GM12878 (cell line): ENCODE measurements around the gene TAPBP. TPM values are rescaled to one million over a fixed set of nuclear protein-coding genes. Genes with fewer than 3 reads are reported as not detected.

Source experiments
- ASH2L ChIP-seq: fragments of 300-600, 200-600 bp; sonication (generic); IDR thresholded peaks from 2 replicates; pipeline ENCODE4 v1.6.1; 2017; ENCODE audit warnings: low read depth, mild to moderate bottlenecking, borderline replicate concordance
- BACH1 ChIP-seq: fragments of 450-650 bp; IDR thresholded peaks from 2 replicates; pipeline ENCODE4 v1.6.1; 2017; ENCODE audit warnings: mild to moderate bottlenecking, borderline replicate concordance
- E4F1 ChIP-seq: fragments of 450-650 bp; IDR thresholded peaks from 2 replicates; pipeline ENCODE4 v1.6.1; 2018; ENCODE audit warnings: borderline replicate concordance, mild to moderate bottlenecking; ENCODE audit not compliant: partially characterized antibody
- EED ChIP-seq: sonication (generic); IDR thresholded peaks from 2 replicates; pipeline ENCODE4 v1.6.1; 2016; ENCODE audit warnings: antibody characterized with exemption, low read depth
- EZH2 ChIP-seq: IDR thresholded peaks from 2 replicates; pipeline ENCODE4 v1.6.1; 2012; ENCODE audit warnings: low read depth, mild to moderate bottlenecking, control low read depth, inconsistent platforms, low read length, borderline replicate concordance; ENCODE audit not compliant: control insufficient read depth
- FOXM1 ChIP-seq: IDR thresholded peaks from 2 replicates; pipeline ENCODE4 v1.6.1; 2012; ENCODE audit warnings: low read depth, mild to moderate bottlenecking, inconsistent platforms, low read length, moderate library complexity
- HCFC1 ChIP-seq: fragments of 150-350 bp; IDR thresholded peaks from 2 replicates; pipeline ENCODE4 v1.6.1; 2014; ENCODE audit warnings: low read length
- IKZF1 ChIP-seq: fragments of 450-650 bp; conservative IDR thresholded peaks from 2 replicates; pipeline ENCODE4 v1.6.1; 2017; ENCODE audit warnings: antibody characterized with exemption, mild to moderate bottlenecking
- IRF5 ChIP-seq: fragments of 450-650 bp; IDR thresholded peaks from 2 replicates; pipeline ENCODE4 v1.6.1; 2017; ENCODE audit warnings: borderline replicate concordance
- KDM1A ChIP-seq: fragments of 200-600 bp; sonication (generic); IDR thresholded peaks from 2 replicates; pipeline ENCODE4 v1.6.1; 2016; ENCODE audit warnings: borderline replicate concordance
- NR2F1 ChIP-seq: fragments of 450-650 bp; conservative IDR thresholded peaks from 2 replicates; pipeline ENCODE4 v1.6.1; 2017; ENCODE audit warnings: mild to moderate bottlenecking
- PRDM15 ChIP-seq: fragments of 450-650 bp; formaldehyde crosslinking; IDR thresholded peaks from 2 replicates; pipeline ENCODE4 v1.4.0; 2020; ENCODE audit warnings: mild to moderate bottlenecking, moderate library complexity
- RAD21 ChIP-seq: IDR thresholded peaks from 2 replicates; pipeline ENCODE4 v1.6.1; 2011; ENCODE audit warnings: mild to moderate bottlenecking, low read depth, low read length, moderate library complexity; ENCODE audit not compliant: insufficient read depth
- RB1 ChIP-seq: fragments of 450-650 bp; formaldehyde crosslinking; IDR thresholded peaks from 2 replicates; pipeline ENCODE4 v1.6.1; 2017; ENCODE audit warnings: mild to moderate bottlenecking, borderline replicate concordance
- SIN3A ChIP-seq: IDR thresholded peaks from 2 replicates; pipeline ENCODE4 v1.6.1; 2012; ENCODE audit warnings: low read depth, low read length, improper control_type of control experiment
- SMARCA5 ChIP-seq: fragments of 450-650 bp; IDR thresholded peaks from 2 replicates; pipeline ENCODE4 v1.6.1; 2017; ENCODE audit warnings: mild to moderate bottlenecking
- SRF ChIP-seq, 2 experiments: IDR thresholded peaks; 2 replicates each; pipeline ENCODE4 v1.6.1; 2011; ENCODE audit warnings: low read depth in 2 of 2, low read length in 2 of 2, mild to moderate bottlenecking in 1 of 2, moderate library complexity in 1 of 2
- SUZ12 ChIP-seq: fragments of 200-600 bp; sonication (generic); IDR thresholded peaks from one replicate; pipeline ENCODE4 v1.6.1; 2018; ENCODE audit warnings: antibody characterized with exemption, mild to moderate bottlenecking; ENCODE audit not compliant: unreplicated experiment
- TARDBP ChIP-seq: IDR thresholded peaks from 2 replicates; pipeline ENCODE4 v1.6.1; 2016; ENCODE audit warnings: borderline replicate concordance
- ZSCAN29 ChIP-seq: fragments of 450-650 bp; IDR thresholded peaks from 2 replicates; pipeline ENCODE4 v1.6.1; 2017; ENCODE audit warnings: mild to moderate bottlenecking, moderate library complexity
- ZZZ3 ChIP-seq: IDR thresholded peaks from 2 replicates; pipeline ENCODE4 v1.6.1; 2011; ENCODE audit warnings: low read depth; ENCODE audit not compliant: control insufficient read depth, insufficient read length
- polyA plus RNA-seq, 11 experiments: library from polyadenylated mRNA; depleted of rRNA in 4 of 11; unstranded in 6 of 11; stranded (reverse) in 5 of 11; fragments of >200 nt; fragmentation: Nextera tagmentation in 4 of 11; fragmentation: Illumina TruSeq in 1 of 11; extraction: Ambion mirVana in 4 of 11; extraction: Trizol in 1 of 11; gene quantifications; 1 replicate in 1 of 11; 2 replicates in 10 of 11; pipeline versions ENCODE4 v1.2.1 to v1.2.3, GENCODE V29; 2011 to 2016; ENCODE audit warnings: inconsistent platforms in 2 of 11, missing spikeins in 2 of 11, low read depth in 1 of 11
- total RNA-seq, 4 experiments: library from RNA; depleted of rRNA in 3 of 4; stranded (reverse); fragments of >200 nt in 3 of 4; fragmentation: Illumina TruSeq in 1 of 4; extraction: Trizol in 1 of 4; gene quantifications; 2 replicates each; pipeline versions ENCODE4 v1.2.1 to v1.2.3, GENCODE V29; 2013 to 2021
- TF ChIP-seq, protein P1 (sequence below): fragments of 450-650 bp; IDR thresholded peaks from 2 replicates; pipeline ENCODE4 v1.6.1; 2016; ENCODE audit warnings: mild to moderate bottlenecking

Gene TAPBP
- total and polyA plus RNA-seq, 10 of the 15 experiments (the other 5 are each of a cell fraction or from before 2014, with no cell fraction given), result 14.6 to 210 (median 78.1) TPM

- TF ChIP-seq RAD21 (no peak), EZH2 (no peak), IKZF1 (peak; percentile 85), ZZZ3 (no peak), ZSCAN29 (0 out of 2 replicates have a peak, but pooled peaks have one; percentile 32), BACH1 (peak; percentile 97), EED (0 out of 2 replicates have a peak, but pooled peaks have one; percentile 8), E4F1 (no peak), SIN3A (0 out of 2 replicates have a peak, but pooled peaks have one; percentile 52), PRDM15 (CRISPR knock-in tag) (peak; percentile 73), SUZ12 (no peak), ASH2L (no peak), NR2F1 (peak; percentile 71), RB1 (peak; percentile 76; the same call in 1 of the 2 replicates), FOXM1 (no peak), SRF (IDR thresholded peaks at IDR 0.05; ENCODE audit: low read depth in 2 of 2, low read length in 2 of 2) (0 out of 4 replicates have a peak, but pooled peaks of 1 of the 2 experiments have one; percentile 49), KDM1A (no peak), SMARCA5 (peak; percentile 72; the same call in 1 of the 2 replicates), TARDBP (no peak), HCFC1 (peak; percentile 51), IRF5 (no peak)
- TF ChIP-seq, protein P1, sequence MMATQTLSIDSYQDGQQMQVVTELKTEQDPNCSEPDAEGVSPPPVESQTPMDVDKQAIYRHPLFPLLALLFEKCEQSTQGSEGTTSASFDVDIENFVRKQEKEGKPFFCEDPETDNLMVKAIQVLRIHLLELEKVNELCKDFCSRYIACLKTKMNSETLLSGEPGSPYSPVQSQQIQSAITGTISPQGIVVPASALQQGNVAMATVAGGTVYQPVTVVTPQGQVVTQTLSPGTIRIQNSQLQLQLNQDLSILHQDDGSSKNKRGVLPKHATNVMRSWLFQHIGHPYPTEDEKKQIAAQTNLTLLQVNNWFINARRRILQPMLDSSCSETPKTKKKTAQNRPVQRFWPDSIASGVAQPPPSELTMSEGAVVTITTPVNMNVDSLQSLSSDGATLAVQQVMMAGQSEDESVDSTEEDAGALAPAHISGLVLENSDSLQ, result no peak
Measured at GRCh38 chr6:33276864-33277662, 36.8 kb downstream of the TAPBP start, which contains the start of gene B3GALT4 (continued).
